Measurements from ENCODE around the gene KIAA1614.

KIAA1614 gene

GRCh38 chr1:180924939-180925338 lies 12.2 kb downstream of the KIAA1614 start:
- DNase-seq (ENCODE audit: low spot score), result no peak

- no peak for DNase-seq (ENCODE audit: low spot score)
These were observed 12.9 kb downstream of the KIAA1614 start for GRCh38 chr1:180925471-180926051.

DNA sequence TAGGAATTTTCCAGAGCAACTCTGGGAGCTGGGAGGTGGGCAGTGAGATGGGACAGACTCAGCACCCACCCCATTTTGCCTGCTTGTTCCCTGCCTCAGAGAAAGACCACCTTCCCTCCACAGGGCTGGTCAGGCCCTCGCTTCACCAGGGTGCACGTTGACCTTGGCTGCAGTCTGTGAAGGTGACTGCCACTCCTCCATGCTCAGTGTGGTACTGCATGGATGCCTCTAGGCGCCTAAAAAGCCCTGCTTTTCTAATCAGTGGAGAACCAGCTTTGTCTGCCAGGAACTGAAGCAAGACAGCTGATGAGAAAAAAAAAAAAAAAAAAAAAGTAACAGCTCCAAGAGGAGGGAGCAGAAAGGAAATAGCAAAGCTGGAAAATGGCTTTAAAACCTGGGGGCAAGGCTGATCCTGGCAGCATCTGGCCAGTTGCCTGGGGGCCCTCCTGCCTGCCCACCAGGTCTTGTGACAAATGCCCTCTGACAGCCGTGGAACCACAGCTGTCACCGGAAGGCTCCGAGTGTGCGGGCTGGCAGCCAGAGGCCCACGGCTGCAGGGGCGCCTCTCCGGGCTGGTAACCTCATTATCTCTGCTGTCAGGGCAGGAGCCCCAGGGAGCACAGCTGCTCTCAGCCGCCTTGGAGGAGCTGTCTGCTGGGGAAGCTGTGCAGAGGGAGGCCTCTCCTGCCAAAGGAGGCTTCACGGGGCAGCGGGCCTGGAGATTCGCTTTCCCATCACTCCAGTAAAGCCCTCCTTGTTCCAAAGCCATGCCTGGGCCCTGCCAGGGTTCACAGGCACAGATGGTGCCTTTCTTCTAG lies 13.7 kb downstream of the KIAA1614 start:
- peak; percentile 46 for DNase-seq (ENCODE audit: low spot score)

DNA sequence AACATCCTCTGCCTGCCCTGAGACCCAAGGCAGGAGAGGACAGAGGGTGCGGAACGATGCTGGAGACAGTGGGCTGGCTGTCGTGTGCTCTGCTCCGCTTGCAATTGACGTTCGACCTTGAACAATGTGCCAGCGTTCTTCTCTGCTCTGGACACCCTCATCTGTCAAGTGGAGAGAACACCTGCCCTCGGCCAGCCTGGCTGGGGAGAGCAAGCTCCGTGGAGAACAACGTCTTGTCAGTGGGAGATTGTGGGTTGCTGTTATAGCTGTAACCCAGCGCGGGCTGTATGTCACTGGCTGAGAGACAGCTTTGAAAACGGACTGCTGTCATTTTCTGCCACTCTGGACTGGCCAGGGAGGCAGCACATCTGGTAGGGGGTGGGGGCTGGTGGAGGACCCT lies 14.7 kb downstream of the KIAA1614 start:
- DNase-seq (ENCODE audit: low spot score), result no peak

GRCh38 chr1:180927841-180928240 lies 15.1 kb downstream of the KIAA1614 start:
- DNase-seq (ENCODE audit: low spot score), result no peak

DNA sequence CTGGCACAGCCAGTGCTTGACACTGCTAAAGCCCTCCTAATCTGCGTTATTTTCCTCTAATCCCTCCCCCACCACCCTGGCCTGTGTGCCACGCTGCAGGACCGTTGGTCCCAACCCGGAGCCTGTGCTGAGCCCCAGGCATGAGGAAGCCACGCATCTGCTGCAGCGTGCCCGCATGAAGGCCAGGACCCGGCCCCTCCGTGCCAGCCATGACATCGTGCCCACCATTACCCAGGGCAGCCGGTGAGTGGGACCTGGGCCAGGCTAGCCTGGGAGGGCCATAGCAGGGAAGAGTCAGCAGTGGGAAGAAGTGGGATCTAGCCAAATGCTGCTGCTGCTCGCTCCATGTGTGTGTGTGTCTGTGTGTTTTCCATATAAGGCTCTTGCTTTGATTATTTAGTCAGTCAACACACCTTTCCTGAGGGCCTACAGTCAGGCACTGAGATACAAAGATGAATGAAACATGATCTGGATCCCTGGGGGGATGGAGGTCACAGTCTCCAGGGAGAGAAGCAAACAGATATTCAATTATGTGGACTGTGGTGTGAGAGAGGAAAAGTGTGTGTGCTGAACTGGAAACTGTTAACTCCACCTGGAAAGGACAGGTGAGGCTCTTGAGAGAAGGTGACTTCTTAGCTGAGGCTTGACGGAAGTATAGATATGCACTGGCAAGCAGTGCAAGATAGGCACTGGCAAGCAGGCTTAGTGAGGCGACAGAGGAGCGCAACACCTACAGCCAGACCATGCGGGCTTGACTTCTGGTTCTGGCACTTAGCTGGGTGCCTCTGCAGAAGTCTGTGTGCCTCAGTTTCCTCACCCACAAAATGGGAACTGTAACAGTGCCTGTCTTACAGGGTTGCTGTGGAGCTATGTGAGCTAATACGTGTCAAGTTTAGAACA lies 15.9 kb downstream of the KIAA1614 start:
- DNase-seq (ENCODE audit: low spot score), result no peak

DNA sequence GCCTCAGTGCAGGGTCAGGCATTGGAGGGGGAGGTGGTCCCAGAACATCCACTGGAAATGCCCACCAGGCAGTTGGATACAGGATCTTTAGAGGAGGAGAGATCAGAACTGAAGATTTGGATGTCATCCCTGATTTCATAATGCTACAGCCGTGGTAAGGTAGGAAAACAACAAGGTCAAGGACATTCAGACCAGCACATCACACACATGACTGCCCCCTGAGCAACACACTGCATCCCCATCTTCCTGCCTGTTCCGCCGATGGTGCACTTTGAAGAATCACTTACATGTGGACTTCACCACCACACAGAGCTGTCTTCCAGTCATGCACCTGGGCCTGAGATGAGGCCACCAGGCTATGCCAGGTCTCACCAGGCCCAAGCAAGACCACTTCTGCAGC lies 16.7 kb downstream of the KIAA1614 start:
- no peak for DNase-seq (ENCODE audit: low spot score)

GRCh38 chr1:180930687-180931086 lies 18.0 kb downstream of the KIAA1614 start:
- DNase-seq (ENCODE audit: low spot score), result no peak

DNA sequence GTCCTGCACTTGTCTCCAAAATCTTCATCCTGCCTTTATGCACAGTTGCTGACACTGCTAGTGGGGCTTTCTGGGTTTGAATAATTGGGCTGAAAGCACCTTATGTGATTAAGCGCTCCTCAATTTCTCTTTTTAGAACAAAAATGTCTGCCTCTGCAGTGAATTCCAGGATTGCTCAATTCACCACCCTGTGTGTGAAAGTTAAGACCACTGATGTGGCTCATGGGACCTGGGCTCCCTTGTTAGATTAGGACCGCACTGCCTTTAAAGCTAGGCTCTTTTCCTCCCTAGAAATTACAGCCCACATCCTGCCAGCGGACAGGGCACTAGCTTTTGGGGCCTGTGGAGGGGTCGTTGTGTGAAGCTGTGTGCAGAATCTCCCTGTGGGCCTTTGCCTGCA lies 18.8 kb downstream of the KIAA1614 start:
- no peak for DNase-seq (ENCODE audit: low spot score)

GRCh38 chr1:180932378-180932777 lies 19.7 kb downstream of the KIAA1614 start:
- DNase-seq (ENCODE audit: low spot score), result no peak

GRCh38 chr1:180933141-180933540 lies 20.4 kb downstream of the KIAA1614 start:
- DNase-seq (ENCODE audit: low spot score), result no peak

GRCh38 chr1:180934563-180934962 lies 21.9 kb downstream of the KIAA1614 start:
- peak; percentile 10 for DNase-seq (ENCODE audit: low spot score)

- DNase-seq (ENCODE audit: low spot score), result peak; percentile 85
These were observed 22.8 kb downstream of the KIAA1614 start for GRCh38 chr1:180935326-180936109.

DNA sequence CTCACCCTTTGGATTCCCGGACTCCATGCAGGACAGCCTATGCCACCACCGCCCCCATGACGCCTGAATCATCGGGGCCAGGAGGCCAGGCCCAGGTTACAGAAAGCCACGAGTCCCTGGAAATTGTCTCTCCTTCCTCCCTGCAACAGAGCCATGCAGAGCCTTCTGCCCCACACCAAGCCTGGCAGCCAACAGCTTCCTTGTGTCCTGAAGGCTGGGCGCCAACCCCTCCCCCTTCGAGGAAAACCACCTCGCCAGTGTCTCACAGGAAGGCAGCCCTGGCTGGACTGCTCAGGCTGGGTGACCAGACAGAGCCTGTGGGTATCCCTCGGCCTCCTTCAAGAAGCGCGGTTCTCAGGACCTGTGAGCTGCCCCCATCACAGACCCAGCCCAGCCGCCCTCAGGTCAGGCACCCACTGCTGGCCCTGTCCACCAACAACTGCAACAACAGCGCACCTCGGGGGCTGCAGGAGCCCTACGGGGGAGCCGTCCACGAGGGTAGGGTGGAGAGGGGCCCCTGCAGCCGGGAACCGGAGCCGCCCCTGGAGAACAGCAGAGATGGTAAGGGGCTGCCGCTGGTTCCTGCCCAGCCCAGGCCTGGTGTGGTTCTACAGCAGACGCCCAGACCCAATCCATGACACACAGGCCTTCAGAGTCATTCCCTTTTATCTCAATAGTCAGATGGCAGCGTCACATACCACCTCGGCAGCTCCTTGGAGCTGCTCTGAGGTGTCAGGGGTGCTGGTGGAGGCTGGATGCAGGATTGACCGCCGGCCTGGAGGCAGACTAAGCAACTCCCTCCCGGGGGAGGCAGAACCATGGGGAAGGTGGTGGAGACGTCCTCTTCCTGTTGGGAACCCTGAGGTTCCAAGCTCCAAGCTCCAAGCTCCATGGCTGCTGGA lies 23.7 kb downstream of the KIAA1614 start:
- no peak for DNase-seq (ENCODE audit: low spot score)

DNA sequence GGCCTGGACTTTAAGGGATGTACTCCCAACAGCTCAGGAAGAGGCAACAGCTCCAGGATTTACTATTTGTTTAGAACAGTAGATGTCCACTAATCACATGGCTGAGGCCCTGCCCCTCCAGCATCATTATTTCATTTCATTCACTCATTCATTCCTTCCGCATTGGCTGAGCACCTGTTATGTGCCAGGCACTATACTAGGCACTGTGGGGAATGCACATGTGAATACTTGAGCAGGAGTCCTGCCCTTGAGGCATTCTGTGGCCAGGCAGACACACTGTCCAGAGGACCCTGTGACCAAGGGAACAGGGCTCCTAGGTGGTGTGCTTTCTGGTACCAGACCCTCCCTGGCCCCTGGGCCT lies 24.3 kb downstream of the KIAA1614 start:
- no peak for DNase-seq (ENCODE audit: low spot score)

GRCh38 chr1:180937624-180938225 lies 25.0 kb downstream of the KIAA1614 start:
- no peak for DNase-seq (ENCODE audit: low spot score)

DNA sequence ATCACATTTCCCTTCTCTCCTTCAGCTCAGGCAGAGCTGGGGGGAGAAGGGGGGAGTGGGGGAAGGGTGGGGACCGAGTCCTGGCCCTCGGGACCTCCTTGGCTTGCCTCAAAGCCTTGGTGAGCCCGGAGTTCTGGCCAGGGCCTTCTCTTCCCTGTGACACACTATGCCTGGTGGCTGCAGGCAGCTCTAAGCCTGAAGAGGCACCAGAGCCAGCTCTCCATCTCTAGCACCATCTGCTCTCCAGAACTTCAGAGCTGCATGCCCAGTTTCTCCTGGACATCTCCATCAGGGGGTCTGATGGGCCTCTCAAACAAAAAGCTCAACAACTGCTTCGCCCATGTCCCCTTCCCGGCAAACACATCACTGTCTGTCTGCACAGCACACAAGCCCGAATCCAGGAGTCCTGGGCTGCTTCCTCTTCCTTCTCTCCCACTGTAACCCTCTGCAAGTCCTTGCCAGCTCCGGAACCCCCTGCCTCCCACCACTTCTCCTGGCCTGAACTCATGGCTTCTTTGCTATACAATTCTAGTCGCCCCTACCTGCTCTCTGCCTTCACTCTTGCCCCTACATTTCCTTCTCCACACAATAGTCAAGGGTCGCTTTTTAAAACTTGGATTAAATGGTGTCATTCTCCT lies 26.5 kb downstream of the KIAA1614 start:
- no peak for DNase-seq (ENCODE audit: low spot score)

DNA sequence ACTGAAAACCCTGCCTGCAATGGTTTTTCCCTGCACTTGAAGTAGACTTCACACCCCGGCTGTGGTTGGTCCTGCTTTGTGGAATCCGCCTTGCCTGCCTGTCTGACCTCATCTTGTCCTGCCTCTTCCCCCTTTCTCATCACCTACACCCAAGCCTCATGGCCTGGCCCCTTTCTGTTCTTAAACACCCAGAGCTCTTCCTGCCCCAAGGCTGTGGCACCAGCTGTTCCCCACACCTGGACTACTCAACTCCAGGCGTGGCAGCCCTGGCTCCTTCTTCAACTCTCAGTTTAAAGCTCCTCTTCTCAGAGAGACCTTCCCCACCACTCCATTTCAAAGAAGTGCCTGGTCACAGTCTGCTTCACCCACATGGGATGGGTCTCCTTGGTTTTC lies 27.0 kb downstream of the KIAA1614 start:
- no peak for DNase-seq (ENCODE audit: low spot score)

GRCh38 chr1:180940445-180940844 lies 27.7 kb downstream of the KIAA1614 start:
- DNase-seq (ENCODE audit: low spot score), result no peak
